GM19468 (cell line): ENCODE data around the gene PFN3.
"Not testable (repeated sequence)": the region's sequence is repeated elsewhere in the genome, so short reads cannot be mapped to it uniquely, and the experiment has no call there.

Source experiments
- ATAC-seq: cut with Tn5 transposase; IDR thresholded peaks from one replicate; pipeline ENCODE4 v1.9.1; 2021; ENCODE audit warnings: mild to moderate bottlenecking, moderate library complexity, moderate number of reproducible peaks; ENCODE audit not compliant: unreplicated experiment; ENCODE audit errors: extremely low read depth

PFN3 gene

GRCh38 chr5:177376107-177376506 is 24.4 kb downstream of the PFN3 start:
- no peak for ATAC-seq

GRCh38 chr5:177375516-177375915 is 24.9 kb downstream of the PFN3 start:
- ATAC-seq: not testable (repeated sequence)

- no peak for ATAC-seq
Measured at GRCh38 chr5:177374211-177374610, 26.2 kb downstream of the PFN3 start.

- no peak for ATAC-seq
Measured at GRCh38 chr5:177373806-177374205, 26.7 kb downstream of the PFN3 start.

GRCh38 chr5:177372910-177373309 is 27.6 kb downstream of the PFN3 start:
- ATAC-seq: no peak

GRCh38 chr5:177372034-177372896 is 28.2 kb downstream of the PFN3 start:
- no peak for ATAC-seq

GRCh38 chr5:177371120-177372033 is 29.1 kb downstream of the PFN3 start:
- ATAC-seq: no peak

GRCh38 chr5:177370488-177371119 is 29.9 kb downstream of the PFN3 start:
- ATAC-seq: no peak

GRCh38 chr5:177369645-177370440 is 30.6 kb downstream of the PFN3 start:
- no peak for ATAC-seq

- ATAC-seq: no peak
Measured at GRCh38 chr5:177368869-177369644, 31.4 kb downstream of the PFN3 start.

- no peak for ATAC-seq
Measured at GRCh38 chr5:177367981-177368868, 32.2 kb downstream of the PFN3 start.

- no peak for ATAC-seq
Measured at GRCh38 chr5:177367323-177367848, 33.1 kb downstream of the PFN3 start.

GRCh38 chr5:177366528-177367322 is 33.7 kb downstream of the PFN3 start:
- no peak for ATAC-seq

- ATAC-seq: no peak
Measured at GRCh38 chr5:177365845-177366527, 34.5 kb downstream of the PFN3 start.

GRCh38 chr5:177364159-177364962 is 36.1 kb downstream of the PFN3 start:
- ATAC-seq: no peak

- ATAC-seq: no peak
Measured at GRCh38 chr5:177363565-177363964, 36.9 kb downstream of the PFN3 start.
